NCI-H526 treated with DMSO at 0.1 percent for 48 hours (cell line): ENCODE measurements around the gene RAB2B.
"Not testable (repeated sequence)": the region's sequence is repeated elsewhere in the genome, so short reads cannot be mapped to it uniquely, and the experiment has no call there.

ENCODE experiments used
- DNase-seq: peaks from one replicate; lab custom pipeline; 2025; lab: John Stamatoyannopoulos, UW

The RAB2B gene

DNA sequence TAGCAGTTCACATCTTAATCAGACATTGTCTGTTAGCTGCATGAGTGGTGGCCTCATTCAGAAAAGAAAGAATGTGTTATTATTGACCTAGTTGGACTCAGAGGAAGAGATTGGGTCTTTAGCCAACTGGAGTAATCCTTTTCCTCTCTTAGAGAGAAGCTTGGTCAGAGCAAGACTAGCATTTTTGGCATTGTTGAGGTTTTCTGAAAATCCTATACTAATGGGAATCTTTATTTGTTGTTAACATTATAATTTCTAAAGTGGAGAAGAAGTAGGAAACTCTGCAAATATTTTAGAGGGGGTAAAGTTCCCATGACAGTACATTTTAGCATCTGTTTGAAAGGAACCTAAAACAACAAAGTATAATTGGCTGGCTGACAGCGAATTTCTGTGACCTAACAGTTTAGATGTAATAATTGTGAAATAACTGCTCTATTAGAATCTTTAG lies 9.9 kb upstream of the RAB2B start:
- DNase-seq, result no peak

DNA sequence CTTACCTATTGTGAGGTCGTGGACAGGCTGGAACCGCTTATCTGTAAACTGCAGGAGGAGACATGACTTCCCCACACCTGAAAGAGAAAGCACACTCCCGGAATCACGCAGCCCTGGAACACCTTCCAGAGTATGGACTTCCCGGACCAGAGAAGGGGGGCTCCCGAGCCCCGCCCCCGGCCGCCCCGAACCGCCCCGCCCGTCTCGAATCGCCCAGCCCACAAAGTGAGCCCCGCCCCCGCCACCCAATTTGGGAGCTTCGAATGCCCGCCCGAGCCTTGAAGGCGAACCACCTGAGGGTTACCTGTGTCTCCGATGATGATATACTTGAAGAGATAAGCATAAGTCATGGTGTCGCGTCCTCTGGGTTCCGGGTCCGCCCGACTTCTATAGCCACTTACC lies 235 bp downstream of the RAB2B start:
- DNase-seq, result peak; percentile 84

DNA sequence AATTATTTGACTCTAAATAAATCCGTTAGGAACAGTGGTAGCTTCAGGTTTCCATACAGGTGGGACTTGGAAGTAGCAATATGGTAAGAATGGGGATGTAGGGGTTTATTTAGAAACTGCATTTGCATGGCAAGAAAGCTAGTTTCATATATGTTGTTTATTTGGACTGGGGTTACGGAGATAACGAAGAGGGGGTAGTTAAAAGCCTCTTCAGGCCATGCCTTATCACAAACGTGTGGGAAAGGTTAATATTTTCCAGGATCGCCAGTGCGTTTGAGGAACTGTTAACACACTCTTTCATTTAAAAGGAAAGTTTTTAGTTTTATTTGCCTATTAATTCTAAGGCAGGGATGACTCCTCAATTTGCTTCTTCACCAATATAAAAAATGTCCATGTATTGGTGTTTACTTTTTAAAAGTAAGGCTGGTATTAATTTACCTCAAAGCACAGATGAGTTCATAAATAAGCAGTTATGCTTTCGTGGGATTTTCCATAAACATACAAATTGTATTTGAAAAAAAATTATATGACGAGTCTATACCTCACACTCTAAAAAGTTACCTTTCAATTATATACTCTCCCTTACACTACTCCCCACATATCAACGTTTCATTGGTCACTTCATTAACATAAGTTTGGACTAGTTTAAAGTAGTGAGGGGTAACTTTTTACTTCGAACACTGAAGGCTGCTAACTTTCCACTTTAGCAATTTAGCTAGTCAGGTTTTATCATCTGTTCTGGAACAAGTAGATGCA lies 814 bp downstream of the RAB2B start:
- DNase-seq, result no peak

DNA sequence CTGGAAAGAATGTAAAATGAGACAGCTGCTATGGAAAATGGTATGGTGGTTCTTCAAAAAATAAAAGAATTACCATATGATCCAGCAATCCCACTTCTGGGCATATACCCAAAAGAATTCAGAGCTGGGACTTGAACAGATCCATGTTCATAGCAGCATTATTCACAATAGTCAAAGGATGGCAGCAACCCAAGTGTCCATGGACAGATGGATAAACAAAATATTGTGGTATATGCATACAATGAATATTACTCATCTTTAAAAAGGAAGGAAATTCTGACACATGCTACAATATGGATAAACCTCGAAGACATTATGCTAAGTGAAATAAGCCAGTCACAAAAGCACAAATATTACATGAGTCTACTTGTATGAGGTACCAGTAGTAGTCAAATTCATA lies 9.1 kb downstream of the RAB2B start:
- no peak for DNase-seq

DNA sequence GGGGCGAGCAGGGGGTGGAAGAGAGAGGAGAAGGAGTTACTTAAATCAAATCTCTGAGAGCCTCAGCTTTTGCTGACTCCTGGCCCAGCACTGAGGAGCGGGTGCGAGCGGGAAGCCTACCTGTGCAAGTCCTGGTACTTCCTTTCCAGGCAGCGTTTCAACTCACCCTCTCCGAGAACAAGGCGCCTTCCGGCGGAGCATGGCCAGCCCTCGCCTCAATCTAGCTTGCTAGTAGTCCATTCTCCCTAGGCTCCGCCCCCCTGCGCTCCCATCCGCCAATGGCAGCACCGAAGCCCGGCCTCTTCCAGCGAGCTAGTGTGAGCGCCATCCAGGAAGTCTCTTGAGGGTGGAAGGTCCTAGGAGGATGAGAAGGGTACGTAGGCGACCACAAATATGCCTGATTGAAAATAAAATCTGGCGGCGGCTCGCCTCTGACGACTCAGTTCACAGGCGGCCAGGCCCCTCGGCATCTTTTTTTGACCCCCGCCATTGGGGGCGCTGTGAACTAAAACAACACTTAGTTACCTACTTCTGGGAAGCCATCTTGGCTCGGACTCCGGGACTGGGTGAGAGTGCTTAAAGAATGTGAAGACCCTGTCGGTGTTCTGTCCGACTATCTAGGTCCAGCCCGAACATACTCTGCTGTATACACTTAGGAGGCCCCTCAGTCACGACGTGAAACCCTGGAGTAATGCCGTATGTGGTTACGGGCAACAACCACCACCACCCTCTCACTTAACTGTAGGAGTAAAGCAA lies 20.7 kb downstream of the RAB2B start, which contains the start of gene CHD8:
Gene CHD8 (minus strand): TSS at position 212 of the 756 bp plus-strand sequence. CDS start 24,480 bp downstream, outside the sequence.
- DNase-seq, result peak; percentile 99

DNA sequence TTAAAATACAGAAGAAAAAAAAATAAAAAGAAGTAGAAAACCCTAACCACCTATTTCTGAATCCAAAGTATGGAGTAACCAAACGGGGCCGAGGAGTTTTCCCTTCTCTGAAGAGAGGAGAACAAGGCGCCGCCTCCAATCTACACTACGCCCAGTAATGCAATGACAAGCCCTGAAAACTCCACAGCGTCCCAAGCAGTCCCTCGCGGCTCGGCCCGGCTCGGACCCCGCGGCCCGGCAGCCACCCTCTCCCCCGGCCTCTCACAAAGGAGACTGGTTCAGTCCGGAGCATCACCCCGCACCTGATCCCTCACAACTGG lies 21.2 kb downstream of the RAB2B start:
- DNase-seq, result no peak

DNA sequence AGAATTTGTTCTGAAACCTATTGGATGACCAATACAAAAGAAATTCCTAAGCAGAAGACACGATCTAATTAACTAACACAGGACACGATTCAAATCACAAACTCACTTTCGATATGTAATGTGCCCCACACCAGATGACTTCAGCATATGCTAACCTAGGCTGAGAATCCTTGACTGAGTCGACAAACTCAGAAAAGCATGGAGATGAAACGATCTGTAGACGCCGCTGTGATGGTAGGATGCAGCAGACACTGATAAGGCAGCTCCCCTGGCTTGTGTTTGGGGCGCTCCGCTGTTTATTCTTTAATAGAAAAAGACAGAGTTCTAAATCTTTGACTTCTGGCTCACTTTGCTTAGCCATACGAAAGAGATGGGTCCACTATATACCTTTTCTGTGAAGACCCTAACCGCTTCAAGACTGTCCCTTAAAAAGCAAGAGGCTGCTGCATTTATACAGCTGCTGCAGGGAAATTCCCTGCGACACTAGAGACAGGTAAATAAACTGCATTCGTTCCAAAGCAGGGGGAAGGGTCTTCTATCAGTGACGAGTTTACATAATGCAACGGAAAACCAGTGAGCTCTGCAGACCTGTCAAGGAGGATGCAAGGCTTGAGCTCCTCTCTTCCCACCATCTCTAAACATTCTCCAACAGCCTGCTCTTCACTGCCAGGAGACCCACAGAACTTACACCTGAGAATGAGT lies 21.8 kb downstream of the RAB2B start:
- peak; percentile 5 for DNase-seq

DNA sequence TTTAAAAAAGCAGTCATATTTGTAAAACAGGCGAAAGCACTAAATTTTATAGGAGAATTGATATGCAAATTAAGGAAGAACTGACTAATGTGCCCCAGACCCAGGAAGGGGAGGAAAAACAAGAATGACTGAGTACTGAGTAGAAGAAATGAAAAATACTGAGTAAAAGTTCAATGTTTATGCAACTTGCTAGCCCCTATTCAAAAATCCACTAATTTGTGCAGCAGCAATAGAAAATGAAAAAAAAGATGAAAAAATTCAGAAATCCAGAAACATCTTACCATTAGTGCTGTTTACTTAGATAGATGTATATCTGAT lies 26.9 kb downstream of the RAB2B start:
- DNase-seq, result no peak

DNA sequence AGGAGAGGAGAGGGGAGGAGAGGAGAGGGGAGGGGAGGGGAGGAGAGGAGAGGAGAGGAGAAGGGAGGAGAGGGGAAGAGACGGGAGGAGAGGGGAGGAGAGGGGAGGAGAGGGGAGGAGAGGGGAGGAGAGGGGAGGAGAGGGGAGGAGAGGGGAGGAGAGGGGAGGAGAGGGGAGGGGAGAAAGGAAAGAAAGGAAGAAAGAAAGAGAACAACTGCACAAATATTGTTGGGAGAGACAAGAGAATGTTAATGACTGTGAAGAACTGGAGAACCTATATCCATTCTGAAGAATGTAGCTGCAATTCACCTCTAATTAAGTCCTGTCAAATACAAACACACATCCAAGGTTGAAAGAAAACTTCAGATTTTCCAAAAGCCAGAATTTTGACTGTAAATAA lies 34.1 kb downstream of the RAB2B start:
- not testable (repeated sequence) for DNase-seq

DNA sequence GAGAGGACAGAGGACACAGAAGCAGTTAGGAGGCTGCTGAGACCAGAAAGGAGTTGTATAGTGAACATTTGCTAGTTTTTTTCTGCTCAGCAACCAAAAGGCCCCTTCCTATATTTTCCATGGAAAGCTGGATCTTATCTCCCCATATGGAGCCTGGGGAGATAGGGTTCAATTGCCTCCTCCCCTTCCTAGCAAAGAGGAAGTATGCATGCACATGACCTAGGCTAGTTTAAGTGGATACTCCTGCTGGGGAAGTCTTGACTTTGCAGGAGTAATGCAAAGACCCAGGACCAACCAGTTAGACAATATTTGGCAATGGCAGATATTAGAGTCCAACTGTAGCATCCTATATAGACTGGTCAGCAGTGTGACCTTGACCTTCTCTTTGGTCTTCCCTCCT lies 35.9 kb downstream of the RAB2B start:
- DNase-seq, result no peak

DNA sequence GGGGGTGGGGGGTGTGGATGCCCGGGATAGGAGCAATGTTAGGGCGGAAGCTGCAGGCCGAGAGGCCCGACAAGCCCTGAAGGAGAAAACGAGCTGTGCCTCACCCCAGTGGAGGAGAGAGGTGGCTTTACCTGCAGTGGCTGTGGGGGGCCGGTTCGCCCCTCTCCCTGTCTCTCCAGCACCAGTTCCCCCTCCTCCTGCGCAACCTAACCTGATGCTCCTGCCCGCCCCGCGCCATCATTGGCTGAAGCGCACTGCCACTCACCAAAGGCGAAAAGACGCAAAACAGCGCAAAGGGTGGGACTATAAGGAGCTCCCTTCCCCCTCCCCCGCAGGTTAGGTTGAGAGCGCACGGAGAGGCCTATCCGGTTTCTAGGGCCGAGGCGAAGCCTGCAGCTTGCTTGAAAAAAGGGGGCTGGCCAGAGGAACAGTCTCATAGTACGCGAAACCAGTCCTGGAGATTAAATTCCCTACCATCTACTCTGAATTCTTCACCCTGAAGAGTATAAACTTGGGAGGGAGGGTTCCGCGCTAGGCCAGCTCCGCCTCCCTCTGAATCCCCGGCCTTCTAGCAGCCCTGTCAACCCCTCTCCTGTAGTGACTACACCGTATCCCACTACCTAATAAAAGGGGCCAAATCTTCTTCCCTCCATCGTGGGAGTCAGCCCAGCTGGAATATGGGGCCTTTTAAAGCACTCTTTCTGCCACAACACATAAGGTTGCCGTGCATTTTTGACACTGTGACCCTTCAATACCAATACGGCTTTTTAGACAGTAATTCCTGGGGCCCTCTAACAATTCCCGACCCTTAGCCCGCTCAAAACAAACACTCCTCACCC lies 39.5 kb downstream of the RAB2B start:
- DNase-seq, result peak; percentile 96

DNA sequence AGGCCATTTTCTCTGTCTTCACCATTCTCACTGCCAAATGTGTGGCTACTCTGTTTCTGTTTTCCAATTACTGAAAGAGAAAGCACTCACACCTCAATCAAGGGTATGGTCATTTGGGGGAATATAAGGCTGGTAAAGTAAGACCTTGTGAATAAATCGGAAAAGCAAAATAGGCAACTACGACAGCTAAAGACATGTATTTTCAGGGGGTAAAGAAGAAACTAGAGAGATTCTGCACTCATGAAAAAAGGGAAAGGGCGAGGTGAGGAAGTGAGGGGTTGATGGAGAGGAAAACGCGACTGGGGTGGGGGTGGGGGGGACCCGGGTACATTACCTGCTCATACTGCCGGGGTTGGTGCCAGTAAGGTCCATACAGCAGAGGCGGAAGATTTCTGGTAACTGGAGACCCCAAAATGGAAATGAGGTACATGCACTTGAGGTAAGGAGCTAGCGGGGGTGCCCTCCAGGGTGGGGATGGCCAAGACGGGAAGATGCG lies 40.1 kb downstream of the RAB2B start:
- no peak for DNase-seq

DNA sequence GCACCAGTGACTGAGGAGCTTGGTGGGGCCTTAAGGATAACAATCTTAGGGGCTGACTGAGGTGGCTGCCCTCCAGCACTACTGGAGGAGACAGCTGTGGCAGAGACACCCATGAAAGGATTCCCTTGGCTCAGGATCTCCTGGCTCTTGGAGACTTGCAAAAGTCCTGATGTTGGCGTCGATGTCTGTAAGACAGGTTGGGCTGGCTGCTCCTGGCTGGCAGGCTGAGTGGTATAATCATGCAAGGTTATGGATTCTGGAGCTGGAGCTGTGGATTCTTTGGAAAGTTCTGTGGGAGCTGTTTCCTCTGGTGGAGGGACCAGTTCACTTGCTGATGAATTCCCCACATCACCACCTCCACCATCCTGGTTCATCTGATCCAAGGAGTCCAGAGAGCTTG lies 45.6 kb downstream of the RAB2B start:
- DNase-seq, result no peak

DNA sequence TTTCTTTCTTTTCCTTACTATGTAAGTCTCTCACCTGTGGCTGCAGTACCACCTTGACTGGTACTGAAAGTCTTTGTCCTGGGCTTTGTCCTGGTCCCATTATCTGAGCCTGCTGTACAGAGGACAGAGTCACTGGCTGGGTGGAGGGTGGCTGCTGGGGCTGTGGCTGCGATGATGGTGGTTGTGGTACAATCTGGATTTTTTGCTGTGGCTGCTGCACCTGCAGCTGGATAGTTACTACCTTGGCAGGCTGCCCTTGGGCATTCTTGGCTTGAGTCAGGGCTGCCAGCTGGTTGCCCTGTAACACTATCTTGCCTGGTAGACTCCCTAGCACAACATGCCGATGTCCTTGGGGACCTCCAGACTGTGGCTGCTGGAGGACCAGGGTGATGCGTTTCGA lies 47.8 kb downstream of the RAB2B start:
- DNase-seq, result no peak

DNA sequence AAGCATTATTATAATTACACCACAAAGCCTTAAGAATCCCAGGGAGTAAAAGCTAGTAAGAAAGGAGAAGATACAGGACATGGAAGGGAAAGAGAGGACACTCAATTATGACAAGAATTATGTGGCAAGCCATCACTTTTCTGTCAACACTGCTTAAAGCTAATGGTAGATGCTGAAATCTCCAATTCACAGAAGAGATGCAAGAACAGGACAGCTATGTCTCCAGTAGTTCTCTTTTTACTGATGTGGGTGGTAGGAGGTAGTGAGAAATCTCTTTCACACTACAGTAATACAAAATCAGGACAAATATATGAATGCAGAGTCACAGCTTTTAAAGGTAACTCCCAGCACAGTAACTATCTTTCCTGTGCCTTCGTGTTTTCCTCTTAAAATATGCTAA lies 50.1 kb downstream of the RAB2B start:
- no peak for DNase-seq

DNA sequence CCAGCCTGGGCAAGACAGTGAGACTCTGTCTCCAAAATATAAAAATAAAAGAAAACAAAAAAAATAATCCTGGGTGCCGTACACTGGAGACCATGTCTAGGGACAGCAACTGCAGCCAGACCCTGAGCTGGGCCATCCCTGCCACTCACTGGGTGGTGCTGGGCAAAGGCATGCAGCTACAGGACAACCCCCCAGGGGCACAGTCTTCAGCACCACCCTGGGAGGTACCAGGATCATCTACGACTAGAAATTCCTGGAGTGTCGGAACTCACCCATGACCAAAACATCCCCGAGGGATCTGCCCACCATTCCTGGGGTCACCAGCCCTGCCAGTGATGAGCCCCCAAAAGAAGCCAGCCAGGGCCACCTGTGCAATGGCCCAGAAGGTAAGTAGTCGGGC lies 57.2 kb downstream of the RAB2B start:
- DNase-seq, result no peak

DNA sequence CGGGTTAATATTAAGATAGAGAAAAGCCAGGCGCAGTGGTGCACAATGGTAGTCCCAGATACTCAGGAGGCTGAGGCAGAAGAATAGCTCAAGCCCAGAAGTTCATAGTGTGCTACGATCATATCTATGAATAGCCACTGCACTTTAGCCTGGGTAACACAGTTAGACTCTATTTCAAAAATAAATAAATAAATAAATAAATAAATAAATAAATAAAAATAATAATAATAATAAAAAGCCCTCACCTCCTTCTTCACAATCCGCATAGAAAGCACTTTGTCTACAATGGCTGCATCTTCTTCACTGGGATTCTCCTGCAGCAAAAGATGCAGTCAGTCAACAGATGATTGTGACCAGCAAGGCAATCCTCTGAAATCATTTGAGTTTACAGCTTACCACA lies 61.4 kb downstream of the RAB2B start:
- no peak for DNase-seq

DNA sequence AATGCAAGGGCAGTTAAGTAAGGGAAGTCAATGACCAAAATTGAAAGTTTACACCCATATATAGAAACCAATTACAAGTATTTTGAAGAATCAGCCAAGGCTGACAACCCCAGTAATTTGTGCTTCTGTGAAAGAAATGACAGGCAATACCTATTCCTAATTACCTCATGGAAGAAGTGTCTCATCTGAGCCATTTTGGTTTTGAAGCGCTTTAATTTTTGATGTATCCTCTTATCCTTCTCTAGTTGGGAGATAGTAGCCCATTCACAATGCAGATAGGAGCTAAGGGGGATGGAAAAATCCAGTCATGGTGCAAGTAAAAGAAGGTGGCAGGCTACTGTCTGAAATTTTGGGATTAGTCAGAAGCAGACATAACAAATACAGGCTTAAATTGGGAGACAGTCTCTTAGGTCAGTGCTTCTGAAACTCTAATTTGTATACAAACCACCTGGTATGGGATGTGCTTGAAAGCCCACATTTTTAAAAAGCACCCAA lies 62.6 kb downstream of the RAB2B start:
- DNase-seq, result no peak
